ENCODE data around the gene SZT2.

The SZT2 gene

DNA sequence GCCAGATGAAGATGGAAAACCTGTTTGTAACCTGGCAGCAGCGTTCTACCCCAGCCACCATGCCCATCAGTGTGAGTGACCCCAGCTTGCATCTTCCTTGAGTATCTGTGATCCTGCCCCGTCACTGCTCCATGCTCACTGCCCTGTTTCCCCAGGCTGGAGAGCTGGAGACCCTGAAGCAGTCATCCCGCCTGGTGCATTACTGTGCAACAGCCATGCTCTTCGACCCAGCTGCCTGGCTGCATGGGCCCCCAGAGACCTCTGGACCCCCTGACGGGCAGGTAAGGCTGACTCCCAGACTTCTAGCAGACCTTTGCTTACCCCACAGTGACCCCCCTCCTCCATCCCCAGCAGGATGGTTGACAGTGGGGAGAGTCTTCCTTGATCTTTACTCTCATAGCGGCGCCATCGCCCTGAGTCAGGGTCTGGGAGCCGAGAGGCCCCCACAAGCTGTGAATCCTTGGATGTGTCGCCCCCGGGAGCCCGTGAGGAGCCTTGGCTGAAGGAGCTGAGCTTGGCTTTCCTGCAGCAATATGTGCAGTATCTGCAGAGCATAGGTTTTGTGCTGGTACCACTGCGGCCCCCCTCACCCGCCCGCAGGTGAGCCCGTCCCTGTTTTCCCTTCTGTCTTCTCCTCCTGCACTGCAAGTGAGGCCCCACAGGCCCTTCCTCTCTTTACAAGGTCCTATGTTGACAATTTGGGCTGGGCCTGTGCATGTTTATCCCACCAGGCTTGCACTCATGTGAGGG, 53.7 kb downstream of the SZT2 start:
- TF ChIP-seq, protein P1, sequence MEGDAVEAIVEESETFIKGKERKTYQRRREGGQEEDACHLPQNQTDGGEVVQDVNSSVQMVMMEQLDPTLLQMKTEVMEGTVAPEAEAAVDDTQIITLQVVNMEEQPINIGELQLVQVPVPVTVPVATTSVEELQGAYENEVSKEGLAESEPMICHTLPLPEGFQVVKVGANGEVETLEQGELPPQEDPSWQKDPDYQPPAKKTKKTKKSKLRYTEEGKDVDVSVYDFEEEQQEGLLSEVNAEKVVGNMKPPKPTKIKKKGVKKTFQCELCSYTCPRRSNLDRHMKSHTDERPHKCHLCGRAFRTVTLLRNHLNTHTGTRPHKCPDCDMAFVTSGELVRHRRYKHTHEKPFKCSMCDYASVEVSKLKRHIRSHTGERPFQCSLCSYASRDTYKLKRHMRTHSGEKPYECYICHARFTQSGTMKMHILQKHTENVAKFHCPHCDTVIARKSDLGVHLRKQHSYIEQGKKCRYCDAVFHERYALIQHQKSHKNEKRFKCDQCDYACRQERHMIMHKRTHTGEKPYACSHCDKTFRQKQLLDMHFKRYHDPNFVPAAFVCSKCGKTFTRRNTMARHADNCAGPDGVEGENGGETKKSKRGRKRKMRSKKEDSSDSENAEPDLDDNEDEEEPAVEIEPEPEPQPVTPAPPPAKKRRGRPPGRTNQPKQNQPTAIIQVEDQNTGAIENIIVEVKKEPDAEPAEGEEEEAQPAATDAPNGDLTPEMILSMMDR (conservative IDR thresholded peaks at IDR 0.05), result no peak
- no peak overlapping the region for H3K27ac ChIP-seq

DNA sequence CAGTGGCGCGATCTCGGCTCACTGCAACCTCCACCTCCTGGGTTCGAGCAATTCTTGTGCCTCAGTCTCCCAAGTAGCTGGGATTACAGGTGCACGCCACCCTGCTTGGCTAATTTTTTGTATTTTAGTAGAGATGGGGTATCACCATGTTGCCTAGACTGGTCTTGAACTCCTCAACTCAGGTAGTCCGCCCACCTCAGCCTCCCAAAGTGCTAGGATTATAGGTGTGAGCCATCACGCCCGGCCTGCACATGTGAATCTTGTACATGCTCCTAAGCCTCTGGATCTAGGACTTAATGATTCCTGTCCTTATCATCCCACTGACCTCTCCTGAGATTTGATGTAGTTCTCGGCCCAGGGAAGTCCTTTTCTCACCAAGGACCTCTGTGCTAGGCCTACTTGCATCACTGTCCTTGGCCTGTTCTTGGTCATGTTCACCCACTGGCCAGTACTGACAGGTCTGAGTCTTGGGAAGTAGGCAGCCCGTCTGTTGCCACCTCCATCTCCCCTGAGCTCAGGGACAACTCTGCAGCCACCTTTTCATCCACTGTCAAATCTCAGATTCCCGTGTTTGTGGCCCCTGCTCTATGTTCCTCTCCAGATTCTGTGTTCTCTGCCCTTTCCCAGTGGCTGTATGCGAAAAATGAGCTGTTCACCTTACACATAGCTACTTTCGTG, 54.6 kb downstream of the SZT2 start:
- no peak overlapping the region for H3K27ac ChIP-seq
- TF ChIP-seq, protein P1 (conservative IDR thresholded peaks at IDR 0.05), result no peak

DNA sequence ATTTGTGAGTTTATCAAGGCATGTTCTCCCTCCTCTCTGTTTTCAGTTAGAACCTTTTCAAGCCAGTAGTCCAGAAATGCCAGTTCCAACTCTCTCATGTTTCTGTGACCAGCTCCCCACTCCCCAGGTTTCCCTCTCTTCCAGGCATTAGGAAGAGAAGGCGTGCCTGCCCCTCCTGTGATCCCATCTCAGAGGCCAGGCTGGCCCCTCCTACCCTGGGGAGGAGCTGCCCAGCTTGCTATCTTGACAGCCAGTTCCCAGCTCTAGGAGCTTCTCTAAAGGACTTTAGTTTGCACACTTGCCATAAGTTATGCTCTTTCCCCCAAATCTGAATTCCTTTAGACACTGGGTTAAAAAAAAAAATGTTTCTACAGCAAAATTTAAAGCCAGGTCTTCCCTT, 55.1 kb downstream of the SZT2 start:
- TF ChIP-seq, protein P1 (conservative IDR thresholded peaks at IDR 0.05), result no peak
- no peak overlapping the region for H3K27ac ChIP-seq

DNA sequence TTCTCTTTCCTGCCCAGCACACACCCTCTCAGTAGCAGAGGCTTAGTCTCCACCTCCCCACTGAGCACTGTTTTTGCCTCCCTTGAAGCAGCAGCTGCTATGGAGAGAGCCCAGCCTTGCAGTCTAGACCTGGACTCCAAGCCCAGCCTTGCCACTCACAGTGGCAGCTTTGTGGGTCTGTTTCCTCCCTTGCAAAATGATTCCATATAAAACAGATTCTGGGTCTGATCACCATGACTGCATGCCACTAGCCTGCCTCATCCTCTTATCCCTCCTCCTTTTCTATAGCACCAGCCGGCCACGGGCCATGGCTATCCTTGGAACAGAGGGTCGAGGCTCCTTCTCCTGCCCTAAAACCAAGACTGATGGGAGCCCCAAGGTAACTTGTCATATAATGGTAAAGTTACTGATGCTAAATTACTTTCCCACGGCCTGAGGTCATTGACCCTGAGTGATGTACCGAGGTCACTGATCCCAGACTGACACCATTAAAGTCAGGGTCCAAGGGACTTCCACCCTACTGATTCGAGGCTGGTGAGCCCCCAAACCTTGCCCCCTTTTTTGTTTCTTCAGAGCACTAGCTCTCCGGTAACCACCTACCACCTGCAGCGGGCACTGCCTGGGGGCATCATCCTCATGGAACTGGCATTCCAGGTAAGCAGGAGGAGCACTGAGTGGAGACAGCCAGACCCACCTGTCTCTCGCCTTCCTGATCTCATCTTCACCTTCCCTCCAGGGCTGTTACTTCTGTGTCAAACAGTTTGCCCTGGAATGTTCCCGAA, 56.1 kb downstream of the SZT2 start:
- TF ChIP-seq, protein P1 (conservative IDR thresholded peaks at IDR 0.05), result no peak
- H3K27ac ChIP-seq, result no peak overlapping the region

DNA sequence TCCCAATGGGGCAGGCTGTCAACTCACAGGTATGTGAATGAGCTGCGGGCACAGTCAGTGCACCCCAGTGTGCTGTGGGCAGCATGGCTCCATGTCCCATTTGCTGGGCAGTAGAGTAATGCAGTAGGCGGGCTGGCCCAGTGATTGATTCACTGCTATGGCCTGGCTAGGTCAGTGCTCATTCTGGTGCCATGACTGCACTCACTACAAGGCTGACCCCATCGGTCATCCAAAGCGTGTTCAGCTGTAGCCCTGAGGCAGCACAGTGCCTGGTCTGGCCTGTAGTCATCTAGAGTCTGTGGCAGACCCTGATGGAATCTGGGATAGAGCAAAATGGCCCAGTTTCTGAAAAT, 56.7 kb downstream of the SZT2 start:
- H3K27ac ChIP-seq, result no peak overlapping the region
- TF ChIP-seq, protein P1 (conservative IDR thresholded peaks at IDR 0.05), result no peak

DNA sequence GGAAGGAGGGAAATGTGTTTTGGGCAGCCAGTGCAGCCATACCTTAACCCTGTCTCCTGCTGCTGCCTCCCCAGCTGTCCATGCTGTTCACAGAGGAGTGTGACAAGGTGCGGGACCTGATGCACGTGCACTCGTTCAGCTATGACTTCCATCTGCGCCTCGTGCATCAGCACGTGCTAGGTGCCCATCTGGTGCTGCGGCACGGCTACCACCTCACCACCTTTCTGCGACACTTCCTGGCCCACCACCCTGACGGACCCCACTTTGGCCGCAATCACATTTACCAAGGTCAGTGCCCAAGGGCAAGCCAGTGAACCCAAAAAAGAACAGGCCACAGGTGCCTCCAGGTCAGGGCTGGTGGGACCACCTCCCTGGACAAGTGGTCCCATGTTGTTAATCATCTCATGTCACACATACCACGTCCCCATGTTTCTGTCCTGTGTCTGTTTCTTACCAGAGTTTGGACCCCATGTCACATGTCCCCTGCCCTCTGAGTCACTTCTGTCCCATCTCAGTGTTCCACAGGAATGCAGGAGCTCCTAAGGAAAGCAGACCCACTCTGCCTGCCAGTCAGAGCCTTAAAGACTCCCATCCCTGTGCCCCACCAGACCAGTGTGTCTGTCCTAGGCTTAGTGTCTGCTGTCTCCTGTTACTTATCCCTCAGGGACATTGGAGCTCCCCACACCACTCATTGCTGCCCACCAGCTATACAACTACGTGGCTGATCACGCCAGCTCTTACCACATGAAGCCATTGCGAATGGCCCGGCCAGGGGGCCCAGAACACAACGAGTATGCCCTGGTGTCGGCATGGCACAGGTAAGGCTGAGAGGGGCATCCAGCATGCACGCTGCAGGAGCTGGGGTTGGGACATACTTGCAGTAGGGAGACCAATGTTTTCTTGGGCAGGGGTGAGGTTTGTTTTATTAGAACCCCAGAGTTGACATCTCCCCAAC, 57.5 kb downstream of the SZT2 start:
- no peak overlapping the region for H3K27ac ChIP-seq
- TF ChIP-seq, protein P1 (conservative IDR thresholded peaks at IDR 0.05), result no peak

All from VCaP (cell line).